Measurements from ENCODE around the gene AMN. TPM values are rescaled to one million over a fixed set of nuclear protein-coding genes. Genes with fewer than 3 reads are reported as not detected.

The AMN gene
- total and polyA plus RNA-seq, 7 donors, result 42.0 to 78.1 (median 43.0) TPM; not detected in 4

DNA sequence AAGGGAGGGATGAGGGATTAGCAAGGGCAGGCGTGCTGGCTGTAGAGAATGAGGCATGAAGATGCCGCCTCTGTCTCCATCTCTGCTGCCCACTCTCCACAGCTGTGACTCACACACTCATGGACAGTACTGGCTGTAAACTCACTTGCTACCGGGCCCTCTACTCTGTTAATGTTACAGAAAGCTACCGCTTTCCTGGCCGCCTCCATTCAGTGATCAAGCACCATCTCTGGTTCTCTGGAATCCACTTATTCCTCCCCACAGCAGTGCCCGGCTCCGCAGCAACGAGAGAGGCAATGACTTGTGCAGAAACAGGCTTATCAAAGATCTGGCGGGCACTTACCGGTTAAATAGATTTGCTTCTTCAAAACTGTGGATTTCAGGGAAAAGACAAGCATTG, 34.8 kb downstream of the AMN start:
- H3K4me3 ChIP-seq, result no peak overlapping the region
- WGBS, 2 donors, result 96% methylated on average over 10 of the region's 10 CpGs
- intact Hi-C loops (cut with DNase I), result no loop called here
- H3K4me1 ChIP-seq, result no peaks in the 10 kb centered on the region
- H3K27me3 ChIP-seq, result no peaks in the 10 kb centered on the region
- H3K36me3 ChIP-seq, result peaks cover 17 to 97% (median 69%) of the 10 kb centered on the region in 4 donors
- H3K27ac ChIP-seq, result no peak overlapping the region
- H3K9me3 ChIP-seq, result no peaks in the 10 kb centered on the region
- TF ChIP-seq POLR2A (IDR thresholded peaks at IDR 0.05) (no peak), POLR2AphosphoS5 (IDR thresholded peaks at IDR 0.05) (no peak), EP300 (IDR thresholded peaks at IDR 0.05) (no peak)
- TF ChIP-seq, protein P1, sequence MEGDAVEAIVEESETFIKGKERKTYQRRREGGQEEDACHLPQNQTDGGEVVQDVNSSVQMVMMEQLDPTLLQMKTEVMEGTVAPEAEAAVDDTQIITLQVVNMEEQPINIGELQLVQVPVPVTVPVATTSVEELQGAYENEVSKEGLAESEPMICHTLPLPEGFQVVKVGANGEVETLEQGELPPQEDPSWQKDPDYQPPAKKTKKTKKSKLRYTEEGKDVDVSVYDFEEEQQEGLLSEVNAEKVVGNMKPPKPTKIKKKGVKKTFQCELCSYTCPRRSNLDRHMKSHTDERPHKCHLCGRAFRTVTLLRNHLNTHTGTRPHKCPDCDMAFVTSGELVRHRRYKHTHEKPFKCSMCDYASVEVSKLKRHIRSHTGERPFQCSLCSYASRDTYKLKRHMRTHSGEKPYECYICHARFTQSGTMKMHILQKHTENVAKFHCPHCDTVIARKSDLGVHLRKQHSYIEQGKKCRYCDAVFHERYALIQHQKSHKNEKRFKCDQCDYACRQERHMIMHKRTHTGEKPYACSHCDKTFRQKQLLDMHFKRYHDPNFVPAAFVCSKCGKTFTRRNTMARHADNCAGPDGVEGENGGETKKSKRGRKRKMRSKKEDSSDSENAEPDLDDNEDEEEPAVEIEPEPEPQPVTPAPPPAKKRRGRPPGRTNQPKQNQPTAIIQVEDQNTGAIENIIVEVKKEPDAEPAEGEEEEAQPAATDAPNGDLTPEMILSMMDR (IDR thresholded peaks at IDR 0.05), result no peak
- no peak for DNase-seq

DNA sequence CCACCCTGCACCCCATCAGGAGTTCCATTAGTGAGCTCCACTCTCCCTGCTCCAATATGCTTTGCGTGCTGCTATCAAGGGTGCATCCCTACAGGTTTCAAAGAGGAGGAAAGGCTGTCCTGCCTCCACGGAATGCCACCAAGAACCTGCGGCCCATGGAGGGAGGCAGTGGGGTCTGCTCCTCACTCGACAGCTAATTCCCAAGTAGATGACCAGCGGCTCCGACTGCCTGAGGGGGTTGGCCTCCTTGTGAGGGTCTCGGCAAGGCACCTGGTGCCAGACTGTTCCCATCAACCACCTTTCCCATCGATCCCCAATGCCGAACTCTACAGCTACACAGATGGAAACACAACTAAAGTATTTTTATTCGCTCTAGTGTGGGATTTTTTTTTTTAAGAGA, 36.0 kb downstream of the AMN start:
- Histone ChIP-seq H3K9me3 (no peaks in the 10 kb centered on the region), H3K27ac (no peak overlapping the region), H3K4me3 (no peak overlapping the region), H3K4me1 (no peaks in the 10 kb centered on the region), H3K27me3 (no peaks in the 10 kb centered on the region), H3K36me3 (peaks cover 22 to 97% (median 67%) of the 10 kb centered on the region in 4 donors)
- intact Hi-C loops (cut with DNase I), result no loop called here
- TF ChIP-seq POLR2AphosphoS5 (IDR thresholded peaks at IDR 0.05) (no peak), POLR2A (IDR thresholded peaks at IDR 0.05) (no peak), EP300 (IDR thresholded peaks at IDR 0.05) (no peak)
- TF ChIP-seq, protein P1 (IDR thresholded peaks at IDR 0.05), result no peak
- DNase-seq, result no peak
- WGBS, 2 donors, result 95 to 96% methylated on average over 10 of the region's 10 CpGs

DNA sequence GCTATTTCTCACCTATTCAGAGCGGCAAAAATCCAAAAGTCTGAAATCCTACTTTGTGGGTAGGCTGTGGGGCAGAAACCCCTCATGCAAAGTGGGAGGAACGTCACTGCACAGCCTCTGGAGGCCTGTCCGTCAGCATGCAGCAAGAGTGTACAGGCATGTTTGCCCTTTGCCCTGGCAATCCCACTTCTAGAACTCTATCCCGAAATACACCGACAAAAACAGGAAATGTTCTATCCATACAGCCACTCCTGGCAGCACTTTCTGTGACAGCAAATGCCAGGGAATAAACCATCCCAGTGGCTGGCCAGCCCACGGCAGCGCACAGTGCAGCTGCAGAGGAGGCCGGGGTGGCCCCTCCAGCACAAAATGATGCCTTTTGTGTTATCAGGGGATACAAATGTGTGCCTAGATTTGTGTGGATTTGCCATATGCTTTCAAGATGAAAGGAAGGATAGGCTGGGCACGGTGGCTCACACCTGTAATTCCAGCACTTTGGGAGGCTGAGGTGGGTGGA, 39.7 kb downstream of the AMN start:
- Histone ChIP-seq H3K27ac (no peak overlapping the region), H3K36me3 (peaks cover 16 to 100% (median 73%) of the 10 kb centered on the region in 4 donors), H3K4me3 (no peak overlapping the region), H3K4me1 (no peaks in the 10 kb centered on the region), H3K9me3 (no peaks in the 10 kb centered on the region), H3K27me3 (no peaks in the 10 kb centered on the region)
- TF ChIP-seq POLR2A (IDR thresholded peaks at IDR 0.05), result no peak
- TF ChIP-seq EP300 (IDR thresholded peaks at IDR 0.05), result no peak
- no peak for TF ChIP-seq POLR2AphosphoS5 (IDR thresholded peaks at IDR 0.05)
- TF ChIP-seq, protein P1 (IDR thresholded peaks at IDR 0.05), result no peak
- DNase-seq, result no peak
- WGBS, 2 donors, result 60 to 86% methylated on average over 9 of the region's 9 CpGs
- intact Hi-C loops (cut with DNase I), result no loop called here

DNA sequence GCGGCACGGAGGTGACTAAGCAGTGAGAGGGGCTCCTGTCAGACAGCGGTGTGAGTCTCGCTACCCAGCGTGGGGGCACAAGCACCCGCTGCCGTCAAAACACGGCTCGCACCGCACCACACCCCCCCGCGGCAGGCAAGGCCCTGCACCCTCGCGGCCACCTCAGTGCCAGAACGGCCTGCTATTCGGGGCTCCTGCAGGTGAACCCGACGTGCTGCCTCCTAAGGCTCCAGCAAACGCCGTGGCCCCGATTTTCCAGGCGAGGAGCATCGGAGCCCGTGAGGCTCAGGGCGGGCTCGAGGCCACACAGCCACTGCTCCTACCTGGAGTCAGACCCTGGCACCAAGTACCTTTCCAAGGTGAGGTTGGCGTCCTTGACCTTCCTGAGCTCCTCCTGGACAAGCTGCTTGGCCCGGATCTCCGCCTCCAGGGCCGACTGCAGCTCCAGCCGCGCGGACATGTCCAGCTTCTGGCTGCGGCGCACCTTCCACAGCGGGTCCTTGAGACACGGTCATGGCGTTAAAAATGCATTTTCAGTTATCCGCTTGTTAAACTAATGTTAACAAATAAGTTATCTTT, 41.8 kb downstream of the AMN start:
- peaks cover 24 to 100% (median 74%) of the 10 kb centered on the region in 4 donors for H3K36me3 ChIP-seq
- intact Hi-C loops (cut with DNase I), result no loop called here
- TF ChIP-seq EP300 (IDR thresholded peaks at IDR 0.05) (no peak), POLR2AphosphoS5 (IDR thresholded peaks at IDR 0.05) (no peak), POLR2A (IDR thresholded peaks at IDR 0.05) (no peak)
- TF ChIP-seq, protein P1 (IDR thresholded peaks at IDR 0.05), result no peak

More for the DNA sequence above, 41.8 kb downstream of the AMN start:
- H3K27me3 ChIP-seq, result no peaks in the 10 kb centered on the region
- no peak overlapping the region for H3K27ac ChIP-seq
- WGBS, 2 donors, result 96 to 97% methylated on average over 39 of the region's 39 CpGs
- H3K4me1 ChIP-seq, result no peaks in the 10 kb centered on the region
- H3K4me3 ChIP-seq, result no peak overlapping the region
- no peak for DNase-seq
- H3K9me3 ChIP-seq, result no peaks in the 10 kb centered on the region
